Smooth muscle cell (in vitro differentiated cells): ENCODE results near the gene POR. TPM values are rescaled to one million over a fixed set of nuclear protein-coding genes. Genes with fewer than 3 reads are reported as not detected.
A peak's percentile ranks its signal among the peaks of the same experiment; 100 is the strongest.
"Not testable (repeated sequence)": the region's sequence is repeated elsewhere in the genome, so short reads cannot be mapped to it uniquely, and the experiment has no call there.

Experiments used
- DNase-seq: peaks from one replicate; lab custom pipeline; 2025; ENCODE audit not compliant: unreplicated experiment; lab: John Stamatoyannopoulos, UW
- H2AFZ ChIP-seq: fragments of 200-600 bp; sonication (generic); 2 replicates; pipeline ENCODE4 v1.6.0; 2016; ENCODE audit warnings: antibody characterized with exemption, low read depth, mild to moderate bottlenecking
- H3F3A ChIP-seq: fragments of 200-600 bp; sonication (generic); 2 replicates; pipeline ENCODE4 v1.6.0; 2017; ENCODE audit warnings: antibody characterized with exemption, low read depth
- H3K27ac ChIP-seq: fragments of 200-600 bp; sonication (generic); 2 replicates; pipeline ENCODE4 v1.5.1; 2016; ENCODE audit warnings: low read depth, mild to moderate bottlenecking
- H3K27me3 ChIP-seq: fragments of 200-600 bp; sonication (generic); 2 replicates; pipeline ENCODE4 v1.6.1; 2016; ENCODE audit warnings: low read depth, mild to moderate bottlenecking
- H3K36me3 ChIP-seq: fragments of 200-600 bp; sonication (generic); 2 replicates; pipeline ENCODE4 v1.5.1; 2016; ENCODE audit warnings: low read depth
- H3K4me1 ChIP-seq: fragments of 200-600 bp; sonication (generic); 2 replicates; pipeline ENCODE4 v1.5.1; 2016; ENCODE audit warnings: low read depth
- H3K4me2 ChIP-seq: fragments of 200-600 bp; sonication (generic); 2 replicates; pipeline ENCODE4 v1.6.0; 2016; ENCODE audit warnings: mild to moderate bottlenecking
- H3K4me3 ChIP-seq: fragments of 200-600 bp; sonication (generic); 2 replicates; pipeline ENCODE4 v1.5.1; 2016; ENCODE audit warnings: mild to moderate bottlenecking
- H3K79me2 ChIP-seq: fragments of 200-600 bp; sonication (generic); 2 replicates; pipeline ENCODE4 v1.6.0; 2016; ENCODE audit warnings: low read depth, mild to moderate bottlenecking
- H3K9ac ChIP-seq: fragments of 200-600 bp; sonication (generic); 2 replicates; pipeline ENCODE4 v1.6.0; 2016; ENCODE audit warnings: low read depth
- H3K9me3 ChIP-seq: fragments of 200-600 bp; sonication (generic); replicated peaks from 2 replicates; pipeline ENCODE4 v1.5.1; 2016; ENCODE audit warnings: low read depth
- H4K20me1 ChIP-seq: fragments of 200-600 bp; sonication (generic); 2 replicates; pipeline ENCODE4 v1.6.0; 2016; ENCODE audit warnings: low read depth
- CTCF ChIP-seq: fragments of 200-600 bp; sonication (generic); IDR thresholded peaks from 2 replicates; pipeline ENCODE4 v1.5.1; 2017; ENCODE audit warnings: borderline replicate concordance, mild to moderate bottlenecking, antibody characterized with exemption; ENCODE audit not compliant: insufficient read depth, poor library complexity, severe bottlenecking
- WGBS: methylation state at CpG from one replicate; pipeline ENCODE4 v1.1.7; 2016; ENCODE audit warnings: low lambda C conversion rate; 5-methylcytosine and 5-hydroxymethylcytosine counted together
- polyA plus RNA-seq: library from polyadenylated mRNA; unstranded; fragments of >200 nt; fragmentation: Nextera tagmentation; extraction: Ambion mirVana; gene quantifications from 2 replicates; pipeline ENCODE4 v1.2.1, GENCODE V29; 2016
- total RNA-seq: library from RNA; depleted of rRNA; stranded (reverse); fragments of >200 nt; gene quantifications from 2 replicates; pipeline ENCODE4 v1.2.3, GENCODE V29; 2014

POR gene
- total and polyA plus RNA-seq, 2 experiments from 2014 or later = 46.7 to 52.7 TPM

GRCh38 chr7:75872073-75872782, 42.7 kb upstream of the POR start:
- no peaks in the 10 kb centered on the region for H3F3A ChIP-seq
- no peak for TF ChIP-seq CTCF
- H2AFZ ChIP-seq = no peak overlapping the region
- H3K27me3 ChIP-seq = no peaks in the 10 kb centered on the region
- H3K4me2 ChIP-seq = no peak overlapping the region
- H3K4me3 ChIP-seq = no peak overlapping the region
- DNase-seq = no peak
- H3K9me3 ChIP-seq = no peaks in the 10 kb centered on the region
- peak overlapping the region; percentile 16 for H3K27ac ChIP-seq
- H3K79me2 ChIP-seq = no peaks in the 10 kb centered on the region
- no peaks in the 10 kb centered on the region for H3K36me3 ChIP-seq
- H4K20me1 ChIP-seq = no peaks in the 10 kb centered on the region
- H3K9ac ChIP-seq = no peak overlapping the region
- WGBS = 83% methylated on average over 13 of the region's 13 CpGs
- H3K4me1 ChIP-seq = no peaks in the 10 kb centered on the region

- H3K9me3 ChIP-seq, DNase-seq, H3K4me1 ChIP-seq, H3K36me3 ChIP-seq, H3K4me3 ChIP-seq, H2AFZ ChIP-seq, H3F3A ChIP-seq, H4K20me1 ChIP-seq, H3K9ac ChIP-seq, H3K4me2 ChIP-seq, H3K79me2 ChIP-seq, H3K27ac ChIP-seq, H3K27me3 ChIP-seq: not testable (repeated sequence)
- 96% methylated on average over 3 of the region's 3 CpGs for WGBS
Measured at GRCh38 chr7:75874180-75874579, 40.8 kb upstream of the POR start.

- Histone ChIP-seq H3K4me1 (peaks cover 9% of the 10 kb centered on the region), H3K27ac (no peak overlapping the region), H3K9me3 (no peaks in the 10 kb centered on the region), H3K9ac (no peak overlapping the region), H2AFZ (no peak overlapping the region), H3K79me2 (peaks cover 15% of the 10 kb centered on the region), H3K36me3 (no peaks in the 10 kb centered on the region), H3K27me3 (no peaks in the 10 kb centered on the region), H3K4me2 (no peak overlapping the region), H4K20me1 (peaks cover 3% of the 10 kb centered on the region), H3F3A (no peaks in the 10 kb centered on the region), H3K4me3 (no peak overlapping the region)
- TF ChIP-seq CTCF = no peak
- 93% methylated on average over 21 of the region's 21 CpGs for WGBS
- no peak for DNase-seq
Measured at GRCh38 chr7:75875113-75876080, 39.6 kb upstream of the POR start.

DNA sequence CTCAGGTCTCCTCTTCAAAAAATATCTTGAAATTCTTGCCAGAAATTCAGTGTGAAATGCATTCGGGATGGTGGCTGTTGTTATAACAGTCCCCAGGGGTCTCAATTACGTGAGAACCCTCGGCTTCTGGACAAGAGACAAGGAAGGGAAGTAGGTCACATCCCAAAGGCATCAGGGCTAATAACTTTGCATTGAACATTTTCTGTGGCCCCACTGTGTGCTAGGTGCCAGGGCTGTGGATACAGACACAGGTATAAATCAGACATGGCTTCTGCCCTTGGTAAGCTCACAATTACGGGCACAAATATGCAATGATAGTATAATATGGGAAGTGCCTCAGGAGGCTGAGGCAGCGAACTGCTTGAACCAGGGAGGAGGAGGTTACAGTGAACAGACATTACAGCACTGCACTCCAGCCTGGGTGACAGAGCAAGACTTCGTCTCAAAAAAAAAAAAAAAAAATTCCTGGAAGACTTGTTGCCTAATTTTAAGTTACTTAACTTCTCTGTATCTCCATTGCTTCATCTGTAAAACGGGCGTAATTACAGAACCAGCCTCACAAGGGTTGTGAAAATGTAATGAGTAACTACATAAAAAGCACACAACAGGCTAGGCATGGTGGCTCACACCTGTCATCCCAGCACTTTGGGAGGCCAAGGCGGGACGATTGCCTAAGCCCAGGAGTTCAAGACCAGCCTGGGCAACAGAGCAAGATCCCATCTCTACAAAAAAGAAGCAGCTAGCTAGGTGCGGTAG, 38.7 kb upstream of the POR start:
- no peak overlapping the region for H3K4me3 ChIP-seq
- no peaks in the 10 kb centered on the region for H3K27me3 ChIP-seq
- no peak for TF ChIP-seq CTCF
- H3K79me2 ChIP-seq = peaks cover 21% of the 10 kb centered on the region
- WGBS = 84% methylated on average over 11 of the region's 11 CpGs
- H3K27ac ChIP-seq = no peak overlapping the region
- H3K4me1 ChIP-seq = peaks cover 18% of the 10 kb centered on the region
- no peak overlapping the region for H3K9ac ChIP-seq
- H4K20me1 ChIP-seq = peaks cover 6% of the 10 kb centered on the region
- H3F3A ChIP-seq = no peaks in the 10 kb centered on the region
- no peak overlapping the region for H3K4me2 ChIP-seq
- H3K36me3 ChIP-seq = no peaks in the 10 kb centered on the region
- no peak overlapping the region for H2AFZ ChIP-seq
- DNase-seq = no peak
- H3K9me3 ChIP-seq = no peaks in the 10 kb centered on the region
